NOMO-1 treated with DMSO at 0.1 percent for 48 hours (cell line): ENCODE data around the gene TEX2.

ENCODE experiments used
- DNase-seq: peaks from one replicate; lab custom pipeline; 2025; ENCODE audit not compliant: unreplicated experiment; lab: John Stamatoyannopoulos, UW

The TEX2 gene

GRCh38 chr17:64162554-64162953, 100.5 kb downstream of the TEX2 start:
- no peak for DNase-seq

GRCh38 chr17:64161380-64162176, 101.5 kb downstream of the TEX2 start:
- DNase-seq: no peak

- DNase-seq: no peak
Observed at GRCh38 chr17:64160378-64160777, 102.7 kb downstream of the TEX2 start.

GRCh38 chr17:64158831-64159590, 104.0 kb downstream of the TEX2 start:
- DNase-seq: no peak

GRCh38 chr17:64158406-64158805, 104.7 kb downstream of the TEX2 start:
- DNase-seq: no peak

- no peak for DNase-seq
Observed at GRCh38 chr17:64157669-64158180, 105.3 kb downstream of the TEX2 start.

GRCh38 chr17:64156670-64157069, 106.4 kb downstream of the TEX2 start:
- DNase-seq: no peak

GRCh38 chr17:64155751-64156544, 107.1 kb downstream of the TEX2 start:
- DNase-seq: no peak

GRCh38 chr17:64155129-64155528, 107.9 kb downstream of the TEX2 start:
- no peak for DNase-seq

GRCh38 chr17:64154717-64155116, 108.3 kb downstream of the TEX2 start:
- no peak for DNase-seq

GRCh38 chr17:64154313-64154695, 108.8 kb downstream of the TEX2 start:
- DNase-seq: no peak

GRCh38 chr17:64153565-64154312, 109.3 kb downstream of the TEX2 start:
- no peak for DNase-seq

GRCh38 chr17:64152428-64153125, 110.5 kb downstream of the TEX2 start:
- DNase-seq: no peak

GRCh38 chr17:64151016-64151368, 112.1 kb downstream of the TEX2 start:
- no peak for DNase-seq

GRCh38 chr17:64150237-64151015, 112.6 kb downstream of the TEX2 start:
- no peak for DNase-seq

- DNase-seq: no peak
Observed at GRCh38 chr17:64149196-64149595, 113.9 kb downstream of the TEX2 start.

GRCh38 chr17:64148699-64149098, 114.4 kb downstream of the TEX2 start:
- DNase-seq: no peak

GRCh38 chr17:64148017-64148631, 114.9 kb downstream of the TEX2 start:
- no peak for DNase-seq
